Measurements from ENCODE around the gene CDH4. TPM values are rescaled to one million over a fixed set of nuclear protein-coding genes. Genes with fewer than 3 reads are reported as not detected.
"Not testable (repeated sequence)": the region's sequence is repeated elsewhere in the genome, so short reads cannot be mapped to it uniquely, and the experiment has no call there.

CDH4 gene
- total and polyA plus RNA-seq, 3 experiments from 2014 or later: 0.22 TPM; not detected in 2

- Mint-ChIP-seq H3K27me3 (peaks cover 12 to 15% of the 10 kb centered on the region in 2 donors), H3K4me1 (no peaks in the 10 kb centered on the region), H3K27ac (no peak overlapping the region), H3K36me3 (no peaks in the 10 kb centered on the region), H3K9me3 (peaks cover 0 to 1% (median 0%) of the 10 kb centered on the region in 5 donors), H3K4me3 (no peak overlapping the region)
- Histone ChIP-seq H3K36me3 (ENCODE audit: insufficient read depth, low read length) (no peaks in the 10 kb centered on the region), H3K4me1 (ENCODE audit: insufficient read depth, low read length) (no peaks in the 10 kb centered on the region), H3K27ac (ENCODE audit: low read depth, low read length) (no peak overlapping the region), H3K4me3 (ENCODE audit: low read length) (no peak overlapping the region), H3K9me3 (ENCODE audit: low read length) (no peaks in the 10 kb centered on the region), H3K27me3 (ENCODE audit: insufficient read depth, low read length, poor library complexity, severe bottlenecking) (no peaks in the 10 kb centered on the region)
- POLR2A ChIA-PET: no interaction called here
- CTCF ChIA-PET: no interaction called here
- no peak for DNase-seq
These were observed 11.9 kb downstream of the CDH4 start for GRCh38 chr20:61263938-61264337.

- Histone ChIP-seq H3K36me3 (ENCODE audit: insufficient read depth, low read length) (no peaks in the 10 kb centered on the region), H3K27ac (ENCODE audit: low read depth, low read length) (no peak overlapping the region), H3K27me3 (ENCODE audit: insufficient read depth, low read length, poor library complexity, severe bottlenecking) (no peaks in the 10 kb centered on the region), H3K4me3 (ENCODE audit: low read length) (no peak overlapping the region), H3K9me3 (ENCODE audit: low read length) (no peaks in the 10 kb centered on the region), H3K4me1 (ENCODE audit: insufficient read depth, low read length) (no peaks in the 10 kb centered on the region)
- no peak overlapping the region for H3K4me3 Mint-ChIP-seq
- H3K27ac Mint-ChIP-seq: no peak overlapping the region
- H3K27me3 Mint-ChIP-seq: peaks cover 5 to 14% of the 10 kb centered on the region in 2 donors
- no peaks in the 10 kb centered on the region for H3K4me1 Mint-ChIP-seq
- ChIA-PET POLR2A (no interaction called here), CTCF (no interaction called here)
- H3K36me3 Mint-ChIP-seq: no peaks in the 10 kb centered on the region
- peaks cover 0 to 4% (median 0%) of the 10 kb centered on the region in 5 donors for H3K9me3 Mint-ChIP-seq
- peak in 1 of 5 donors; percentile 3 for DNase-seq
These were observed 15.2 kb downstream of the CDH4 start for GRCh38 chr20:61267241-61267640.

GRCh38 chr20:61268024-61268423, 16.0 kb downstream of the CDH4 start:
- CTCF ChIA-PET: no interaction called here
- Histone ChIP-seq H3K27ac (ENCODE audit: low read depth, low read length) (no peak overlapping the region), H3K9me3 (ENCODE audit: low read length) (no peaks in the 10 kb centered on the region), H3K4me3 (ENCODE audit: low read length) (no peak overlapping the region), H3K36me3 (ENCODE audit: insufficient read depth, low read length) (no peaks in the 10 kb centered on the region), H3K4me1 (ENCODE audit: insufficient read depth, low read length) (no peaks in the 10 kb centered on the region), H3K27me3 (ENCODE audit: insufficient read depth, low read length, poor library complexity, severe bottlenecking) (no peaks in the 10 kb centered on the region)
- POLR2A ChIA-PET: no interaction called here
- Mint-ChIP-seq H3K9me3 (peaks cover 0 to 4% (median 0%) of the 10 kb centered on the region in 5 donors), H3K27ac (no peak overlapping the region), H3K4me3 (no peak overlapping the region), H3K27me3 (peaks cover 5 to 11% of the 10 kb centered on the region in 2 donors), H3K36me3 (no peaks in the 10 kb centered on the region), H3K4me1 (no peaks in the 10 kb centered on the region)
- DNase-seq: peak in 1 of 5 donors; percentile 23

GRCh38 chr20:61271312-61272231, 19.5 kb downstream of the CDH4 start:
- Histone ChIP-seq H3K4me3 (ENCODE audit: low read length) (no peak overlapping the region), H3K27ac (ENCODE audit: low read depth, low read length) (no peak overlapping the region), H3K9me3 (ENCODE audit: low read length) (no peaks in the 10 kb centered on the region), H3K4me1 (ENCODE audit: insufficient read depth, low read length) (no peaks in the 10 kb centered on the region), H3K36me3 (ENCODE audit: insufficient read depth, low read length) (no peaks in the 10 kb centered on the region), H3K27me3 (ENCODE audit: insufficient read depth, low read length, poor library complexity, severe bottlenecking) (no peaks in the 10 kb centered on the region)
- ChIA-PET CTCF (no interaction called here), POLR2A (no interaction called here)
- Mint-ChIP-seq H3K36me3 (no peaks in the 10 kb centered on the region), H3K9me3 (peaks cover 0 to 4% (median 4%) of the 10 kb centered on the region in 5 donors), H3K4me3 (no peak overlapping the region), H3K4me1 (no peaks in the 10 kb centered on the region), H3K27me3 (peaks cover 4 to 9% of the 10 kb centered on the region in 2 donors), H3K27ac (no peak overlapping the region)
- peak in 1 of 5 donors; percentile 19 for DNase-seq

GRCh38 chr20:61273024-61273423, 21.0 kb downstream of the CDH4 start:
- H3K27me3 ChIP-seq (ENCODE audit: insufficient read depth, low read length, poor library complexity, severe bottlenecking); H3K27ac ChIP-seq (ENCODE audit: low read depth, low read length); H3K4me1 Mint-ChIP-seq; H3K27ac Mint-ChIP-seq; H3K9me3 Mint-ChIP-seq; H3K9me3 ChIP-seq (ENCODE audit: low read length); H3K27me3 Mint-ChIP-seq; CTCF ChIA-PET; H3K36me3 Mint-ChIP-seq; DNase-seq; H3K36me3 ChIP-seq (ENCODE audit: insufficient read depth, low read length); H3K4me3 Mint-ChIP-seq; POLR2A ChIA-PET; H3K4me1 ChIP-seq (ENCODE audit: insufficient read depth, low read length); H3K4me3 ChIP-seq (ENCODE audit: low read length): not testable (repeated sequence)

GRCh38 chr20:61273666-61274065, 21.6 kb downstream of the CDH4 start:
- H3K4me3 Mint-ChIP-seq; CTCF ChIA-PET; H3K36me3 Mint-ChIP-seq; H3K9me3 ChIP-seq (ENCODE audit: low read length); H3K4me1 Mint-ChIP-seq; H3K27ac ChIP-seq (ENCODE audit: low read depth, low read length); H3K36me3 ChIP-seq (ENCODE audit: insufficient read depth, low read length); H3K4me3 ChIP-seq (ENCODE audit: low read length); H3K27me3 Mint-ChIP-seq; H3K4me1 ChIP-seq (ENCODE audit: insufficient read depth, low read length); DNase-seq; H3K9me3 Mint-ChIP-seq; POLR2A ChIA-PET; H3K27me3 ChIP-seq (ENCODE audit: insufficient read depth, low read length, poor library complexity, severe bottlenecking): not testable (repeated sequence)
- H3K27ac Mint-ChIP-seq: peak overlapping the region in 1 of 8 donors; percentile 62

GRCh38 chr20:61274326-61274725, 22.3 kb downstream of the CDH4 start:
- Histone ChIP-seq H3K4me1 (ENCODE audit: insufficient read depth, low read length) (no peaks in the 10 kb centered on the region), H3K4me3 (ENCODE audit: low read length) (no peak overlapping the region), H3K27me3 (ENCODE audit: insufficient read depth, low read length, poor library complexity, severe bottlenecking) (no peaks in the 10 kb centered on the region), H3K36me3 (ENCODE audit: insufficient read depth, low read length) (no peaks in the 10 kb centered on the region), H3K27ac (ENCODE audit: low read depth, low read length) (no peak overlapping the region), H3K9me3 (ENCODE audit: low read length) (no peaks in the 10 kb centered on the region)
- Mint-ChIP-seq H3K4me3 (no peak overlapping the region), H3K36me3 (no peaks in the 10 kb centered on the region), H3K9me3 (peaks cover 0 to 8% (median 4%) of the 10 kb centered on the region in 5 donors), H3K27me3 (peaks cover 1 to 8% of the 10 kb centered on the region in 2 donors), H3K4me1 (no peaks in the 10 kb centered on the region), H3K27ac (no peak overlapping the region)
- ChIA-PET POLR2A (no interaction called here), CTCF (no interaction called here)
- peak in 1 of 5 donors; percentile 2 for DNase-seq

- H3K4me3 ChIP-seq (ENCODE audit: low read length): no peak overlapping the region
- Mint-ChIP-seq H3K27me3 (peaks cover 4 to 8% of the 10 kb centered on the region in 2 donors), H3K4me1 (no peaks in the 10 kb centered on the region), H3K9me3 (peaks cover 0 to 12% (median 6%) of the 10 kb centered on the region in 5 donors), H3K36me3 (no peaks in the 10 kb centered on the region), H3K4me3 (no peak overlapping the region), H3K27ac (no peak overlapping the region)
- no peaks in the 10 kb centered on the region for H3K9me3 ChIP-seq (ENCODE audit: low read length)
- H3K4me1 ChIP-seq (ENCODE audit: insufficient read depth, low read length): no peaks in the 10 kb centered on the region
- H3K27ac ChIP-seq (ENCODE audit: low read depth, low read length): no peak overlapping the region
- H3K36me3 ChIP-seq (ENCODE audit: insufficient read depth, low read length): no peaks in the 10 kb centered on the region
- POLR2A ChIA-PET: no interaction called here
- CTCF ChIA-PET: no interaction called here
- peak in 1 of 5 donors; percentile 12 for DNase-seq
- H3K27me3 ChIP-seq (ENCODE audit: insufficient read depth, low read length, poor library complexity, severe bottlenecking): no peaks in the 10 kb centered on the region
These were observed 26.2 kb downstream of the CDH4 start for GRCh38 chr20:61278296-61278695.
